HepG2 (cell line): ENCODE results near the gene FXYD4. TPM values are rescaled to one million over a fixed set of nuclear protein-coding genes. Genes with fewer than 3 reads are reported as not detected.

Experiments used
- ATAC-seq: fragments of 200-7000 bp; cut with Tn5 transposase; 3 replicates; pipeline ENCODE4 v1.9.1; 2020; ENCODE audit warnings: mild to moderate bottlenecking, moderate library complexity
- BruUV-seq: library from RNA; stranded (reverse); fragments of 400-500 nt; replicated peaks from 2 replicates; lab custom pipeline; 2021; lab: Mats Ljungman, UMichigan
- CTCF ChIA-PET: fragments of 300-600 bp; formaldehyde crosslinking; extraction: SDS; loops from one replicate; lab custom pipeline; 2021; ENCODE audit warnings: low total read pairs, inconsistent platforms, low intra/inter-chr PET ratio; lab: Yijun Ruan, JAX
- POLR2A ChIA-PET: fragments of 350-600 bp; sonication (Branson Sonifier 250); formaldehyde crosslinking; loops from one replicate; lab custom pipeline; 2020; ENCODE audit warnings: antibody characterized with exemption, inconsistent platforms; lab: Yijun Ruan, JAX
- DNase-seq: peaks from one replicate; pipeline ENCODE4 v3.0.0-alpha.2; 2015; ENCODE audit warnings: low spot score
- FAIRE-seq: peaks from 3 replicates; lab custom pipeline; 2011; peaks lifted over from hg19 to GRCh38; lab: Jason Lieb, UNC
- H2AFZ ChIP-seq: one replicate; pipeline ENCODE4 v1.6.1; 2011; ENCODE audit warnings: low read length, inconsistent platforms
- H3K27ac ChIP-seq: fragments of 300-600 bp; 3 replicates; pipeline ENCODE4 v1.8.0; 2011; ENCODE audit warnings: mixed run types, mild to moderate bottlenecking, mixed read lengths, low read length, inconsistent platforms; ENCODE audit not compliant: insufficient read depth; ENCODE audit errors: extremely low read length
- H3K27me3 ChIP-seq, 2 experiments: fragments of 200-600 bp in 1 of 2; 2 replicates in 1 of 2; 3 replicates in 1 of 2; pipeline versions ENCODE4 v1.6.0 to v1.8.0; 2011; ENCODE audit warnings: low read length in 2 of 2, mild to moderate bottlenecking in 2 of 2, moderate library complexity in 2 of 2, inconsistent platforms in 1 of 2; ENCODE audit not compliant: insufficient read depth in 2 of 2, control insufficient read depth in 1 of 2
- H3K36me3 ChIP-seq, 2 experiments: fragments of 200-600 bp in 1 of 2; replicated peaks in 1 of 2; 2 replicates in 1 of 2; 3 replicates in 1 of 2; pipeline versions ENCODE4 v1.5.1 to v1.8.0; 2011; ENCODE audit warnings: low read length in 2 of 2, inconsistent platforms in 1 of 2; ENCODE audit not compliant: insufficient read depth in 2 of 2, control insufficient read depth in 1 of 2
- H3K4me1 ChIP-seq: 2 replicates; pipeline ENCODE4 v1.5.1; 2012; ENCODE audit warnings: low read length, inconsistent platforms; ENCODE audit not compliant: insufficient read depth
- H3K4me2 ChIP-seq: 2 replicates; pipeline ENCODE4 v1.6.0; 2011; ENCODE audit warnings: low read depth, low read length, inconsistent platforms
- H3K4me3 ChIP-seq, 3 experiments: fragments of 200-600 bp in 1 of 3; sonication (generic), shearing (Covaris generic) in 1 of 3; replicated peaks in 1 of 3; 2 replicates each; pipeline ENCODE4 v1.5.1; 2011 to 2016; ENCODE audit warnings: low read length in 3 of 3, inconsistent platforms in 2 of 3, low read depth in 2 of 3, mild to moderate bottlenecking in 2 of 3, control low read depth in 1 of 3, mixed read lengths in 1 of 3; ENCODE audit not compliant: insufficient read depth in 1 of 3
- H3K79me2 ChIP-seq: one replicate; pipeline ENCODE4 v1.6.1; 2011; ENCODE audit warnings: low read length, inconsistent platforms; ENCODE audit not compliant: insufficient read depth
- H3K9ac ChIP-seq: 2 replicates; pipeline ENCODE4 v1.6.0; 2011; ENCODE audit warnings: mild to moderate bottlenecking, low read depth, low read length, inconsistent platforms; ENCODE audit not compliant: insufficient read depth
- H3K9me3 ChIP-seq: 2 replicates; pipeline ENCODE4 v1.5.1; 2012; ENCODE audit warnings: mild to moderate bottlenecking, low read length
- H4K20me1 ChIP-seq: 2 replicates; pipeline ENCODE4 v1.6.0; 2011; ENCODE audit warnings: inconsistent platforms, mild to moderate bottlenecking, low read length, moderate library complexity; ENCODE audit not compliant: insufficient read depth
- BRCA1 ChIP-seq: sonication (generic); formaldehyde crosslinking; IDR thresholded peaks from 2 replicates; pipeline ENCODE4 v1.4.0; 2020; ENCODE audit warnings: missing genetic modification reagents
- CBX2 ChIP-seq, 2 experiments: fragments of 200-600 bp in 1 of 2; sonication (generic); formaldehyde crosslinking in 1 of 2; IDR thresholded peaks; 2 replicates each; pipeline versions ENCODE4 v1.7.0 to v1.8.1; 2018 to 2022; ENCODE audit warnings: low read depth in 2 of 2, low read length in 1 of 2, mild to moderate bottlenecking in 1 of 2, missing genetic modification reagents in 1 of 2
- DMAP1 ChIP-seq: IDR thresholded peaks from 2 replicates; pipeline ENCODE4 v1.6.1; 2016
- PHF8 ChIP-seq: sonication (generic); formaldehyde crosslinking; IDR thresholded peaks from 2 replicates; pipeline ENCODE4 v1.5.0; 2020; ENCODE audit warnings: missing genetic modification reagents
- RARA ChIP-seq: IDR thresholded peaks from 2 replicates; pipeline ENCODE4 v1.6.1; 2016; ENCODE audit warnings: missing genetic modification reagents, missing compliant biosample characterization
- ZFP62 ChIP-seq: sonication (generic); formaldehyde crosslinking; IDR thresholded peaks from 2 replicates; pipeline ENCODE4 v1.4.0; 2020; ENCODE audit warnings: missing genetic modification reagents
- ZNF264 ChIP-seq: sonication (generic); formaldehyde crosslinking; IDR thresholded peaks from 2 replicates; pipeline ENCODE4 v1.4.0; 2020; ENCODE audit warnings: missing genetic modification reagents
- ZNF33A ChIP-seq: sonication (generic); formaldehyde crosslinking; IDR thresholded peaks from 2 replicates; pipeline ENCODE4 v1.5.1; 2020; ENCODE audit warnings: missing genetic modification reagents, mild to moderate bottlenecking, moderate library complexity, borderline replicate concordance
- ZNF383 ChIP-seq: sonication (generic); formaldehyde crosslinking; IDR thresholded peaks from 2 replicates; pipeline ENCODE4 v1.4.0; 2020; ENCODE audit warnings: missing genetic modification reagents, mild to moderate bottlenecking, borderline replicate concordance
- ZNF891 ChIP-seq: sonication (generic); formaldehyde crosslinking; IDR thresholded peaks from 2 replicates; pipeline ENCODE4 v1.5.0; 2020; ENCODE audit warnings: mild to moderate bottlenecking, missing genetic modification reagents
- WGBS: methylation state at CpG from one replicate; pipeline ENCODE4 v1.1.6; 2017; ENCODE audit warnings: low lambda C conversion rate; 5-methylcytosine and 5-hydroxymethylcytosine counted together
- in situ Hi-C: cut with HindIII; loops from 2 replicates; pipeline ENCODE4 v1.10.0; 2017; ENCODE audit warnings: low pct_unique_long_range_greater_than_20kb; ENCODE audit not compliant: extremely low pct_ligation_motif_present
- intact Hi-C: fragments of 100-400 bp; cut with micrococcal nuclease; formaldehyde crosslinking; loops from one replicate; pipeline ENCODE4 v1.10.0; 2022; ENCODE audit not compliant: unreplicated experiment
- polyA plus RNA-seq, 8 experiments: library from polyadenylated mRNA; depleted of rRNA in 3 of 8; stranded (reverse) in 7 of 8; unstranded in 1 of 8; fragments of >200 nt; fragmentation: Illumina TruSeq in 4 of 8; extraction: Trizol in 4 of 8; gene quantifications; 2 replicates each; pipeline versions ENCODE4 v1.2.1 to v1.2.3, GENCODE V29; 2011 to 2016; ENCODE audit warnings: low read depth in 4 of 8, missing spikeins in 1 of 8, mixed read lengths in 1 of 8; ENCODE audit not compliant: insufficient read depth in 1 of 8
- total RNA-seq, 5 experiments: library from RNA; depleted of rRNA; stranded (reverse); fragments of >200 nt; fragmentation: Illumina TruSeq; extraction: Trizol; gene quantifications; 2 replicates each; pipeline ENCODE4 v1.2.3, GENCODE V29; 2016; ENCODE audit warnings: low read depth in 1 of 5
- TF ChIP-seq, protein P1 (sequence below): sonication (generic); formaldehyde crosslinking; IDR thresholded peaks from 2 replicates; pipeline ENCODE4 v1.4.0; 2020; ENCODE audit warnings: mild to moderate bottlenecking, missing genetic modification reagents

The FXYD4 gene
- total and polyA plus RNA-seq, 2 of the 13 experiments (the other 11 are each of a cell fraction or from before 2014, with no cell fraction given), result not detected

- CTCF ChIA-PET, result no interaction called here
- no peak for DNase-seq
- no peak overlapping the region for H3K4me3 ChIP-seq
- no peaks in the 10 kb centered on the region for H4K20me1 ChIP-seq
- TF ChIP-seq RARA (CRISPR knock-in tag) (no peak), ZNF891 (CRISPR knock-in tag) (no peak), PHF8 (CRISPR knock-in tag) (no peak), ZNF33A (CRISPR knock-in tag) (no peak)
- TF ChIP-seq, all 625 proteins: peak for 0
- POLR2A ChIA-PET, result no interaction called here
- Histone ChIP-seq H3K27ac (no peak overlapping the region), H3K36me3 (no peaks in the 10 kb centered on the region), H3K4me2 (no peak overlapping the region), H3K27me3 (peaks cover 0 to 1% of the 10 kb centered on the region in 2 experiments; a peak in 1 of 5 replicates), H3K79me2 (no peaks in the 10 kb centered on the region), H3K9ac (no peak overlapping the region), H2AFZ (no peak overlapping the region), H3K4me1 (no peaks in the 10 kb centered on the region), H3K9me3 (no peaks in the 10 kb centered on the region)
- no peak for FAIRE-seq
- in situ Hi-C loops, result no loop called here
- no peak for ATAC-seq
- intact Hi-C loops, result no loop called here
- 64% methylated on average over 21 of the region's 21 CpGs for WGBS
- BruUV-seq, result no TSS peak
Observed at GRCh38 chr10:43361547-43362190, 9.8 kb upstream of the FXYD4 start.

- CTCF ChIA-PET, result no interaction called here
- whole genome bisulfite sequencing, result 77% methylated on average over 35 of the region's 48 CpGs
Observed at GRCh38 chr10:43362191-43362839, 9.1 kb upstream of the FXYD4 start.

More at GRCh38 chr10:43362191-43362839, 9.1 kb upstream of the FXYD4 start:
- TF ChIP-seq CBX2 (IDR thresholded peaks at IDR 0.05; ENCODE audit: low read depth, low read length), result no peak
- no peak for TF ChIP-seq CBX2 (CRISPR knock-in tag; IDR thresholded peaks at IDR 0.05; ENCODE audit: low read depth)
- TF ChIP-seq ZFP62 (CRISPR knock-in tag), result no peak
- no peak for TF ChIP-seq BRCA1 (CRISPR knock-in tag)
- TF ChIP-seq ZNF383 (CRISPR knock-in tag), result no peak
- TF ChIP-seq ZNF264 (CRISPR knock-in tag), result no peak
- TF ChIP-seq DMAP1, result no peak
- TF ChIP-seq, protein P1, sequence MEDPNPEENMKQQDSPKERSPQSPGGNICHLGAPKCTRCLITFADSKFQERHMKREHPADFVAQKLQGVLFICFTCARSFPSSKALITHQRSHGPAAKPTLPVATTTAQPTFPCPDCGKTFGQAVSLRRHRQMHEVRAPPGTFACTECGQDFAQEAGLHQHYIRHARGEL (CRISPR knock-in tag), result no peak
- TF ChIP-seq, all 625 proteins: peak for 0
- intact Hi-C loops, result no loop called here
- Histone ChIP-seq H3K4me1 (no peaks in the 10 kb centered on the region), H4K20me1 (no peaks in the 10 kb centered on the region), H2AFZ (no peak overlapping the region), H3K9ac (no peak overlapping the region), H3K79me2 (no peaks in the 10 kb centered on the region), H3K4me2 (no peak overlapping the region), H3K27me3 (0 out of 5 replicates have a peak, but pooled peaks cover 0 to 1% of the 10 kb centered on the region in 2 experiments), H3K27ac (no peak overlapping the region), H3K4me3 (no peak overlapping the region), H3K36me3 (no peaks in the 10 kb centered on the region), H3K9me3 (no peaks in the 10 kb centered on the region)
- no peak for FAIRE-seq
- POLR2A ChIA-PET, result no interaction called here
- no peak for DNase-seq
- in situ Hi-C loops, result no loop called here
- BruUV-seq, result no TSS peak
- no peak; the same call in 2 of the 3 replicates for ATAC-seq
